HG03442 (cell line): Measurements from ENCODE around the gene ACP2.
"Not testable (repeated sequence)": the region's sequence is repeated elsewhere in the genome, so short reads cannot be mapped to it uniquely, and the experiment has no call there.

Experiments
- ATAC-seq: cut with Tn5 transposase; IDR thresholded peaks from one replicate; pipeline ENCODE4 v1.9.1; 2021; ENCODE audit warnings: mild to moderate bottlenecking, moderate library complexity; ENCODE audit not compliant: unreplicated experiment

Gene ACP2

GRCh38 chr11:47208008-47208552, 40.5 kb downstream of the ACP2 start:
- not testable (repeated sequence) for ATAC-seq

GRCh38 chr11:47207459-47207858, 41.2 kb downstream of the ACP2 start:
- no peak for ATAC-seq

GRCh38 chr11:47206577-47206976, 42.0 kb downstream of the ACP2 start:
- ATAC-seq, result not testable (repeated sequence)

GRCh38 chr11:47204637-47204989, 44.0 kb downstream of the ACP2 start:
- no peak for ATAC-seq

- ATAC-seq, result no peak
These were observed 46.0 kb downstream of the ACP2 start for GRCh38 chr11:47202576-47202975.

GRCh38 chr11:47201015-47201414, 47.6 kb downstream of the ACP2 start:
- no peak for ATAC-seq

GRCh38 chr11:47198161-47198560, 50.5 kb downstream of the ACP2 start:
- not testable (repeated sequence) for ATAC-seq

GRCh38 chr11:47192111-47192510, 56.5 kb downstream of the ACP2 start:
- ATAC-seq, result no peak

- ATAC-seq, result not testable (repeated sequence)
These were observed 57.5 kb downstream of the ACP2 start for GRCh38 chr11:47191137-47191536.
